Endometrium (tissue), 2 donors: ENCODE data around the gene SMIM33.
"Not testable (repeated sequence)": the region's sequence is repeated elsewhere in the genome, so short reads cannot be mapped to it uniquely, and the experiment has no call there.

Source experiments
- FAIRE-seq: peaks from 2 replicates; lab custom pipeline; 2012; peaks lifted over from hg19 to GRCh38; lab: Jason Lieb, UNC
- donor health status: control.
- donor health status: control.

Gene SMIM33

GRCh38 chr5:139482050-139482889, 11.5 kb downstream of the SMIM33 start, which contains the start of gene STING1:
Gene STING1, minus strand, starts transcription at chr5:139482758. Its CDS starts 1,054 bp downstream, at chr5:139481704.
- no peak for FAIRE-seq

- not testable (repeated sequence) for FAIRE-seq
Measured at GRCh38 chr5:139482890-139483208, 12.0 kb downstream of the SMIM33 start.

GRCh38 chr5:139486201-139486600, 15.4 kb downstream of the SMIM33 start:
- FAIRE-seq, result no peak

GRCh38 chr5:139488260-139488659, 17.5 kb downstream of the SMIM33 start:
- FAIRE-seq, result no peak

- FAIRE-seq, result no peak
Measured at GRCh38 chr5:139492700-139493192, 21.9 kb downstream of the SMIM33 start.

GRCh38 chr5:139494256-139494655, 23.5 kb downstream of the SMIM33 start:
- FAIRE-seq, result no peak

GRCh38 chr5:139494832-139495231, 24.0 kb downstream of the SMIM33 start:
- no peak for FAIRE-seq

DNA sequence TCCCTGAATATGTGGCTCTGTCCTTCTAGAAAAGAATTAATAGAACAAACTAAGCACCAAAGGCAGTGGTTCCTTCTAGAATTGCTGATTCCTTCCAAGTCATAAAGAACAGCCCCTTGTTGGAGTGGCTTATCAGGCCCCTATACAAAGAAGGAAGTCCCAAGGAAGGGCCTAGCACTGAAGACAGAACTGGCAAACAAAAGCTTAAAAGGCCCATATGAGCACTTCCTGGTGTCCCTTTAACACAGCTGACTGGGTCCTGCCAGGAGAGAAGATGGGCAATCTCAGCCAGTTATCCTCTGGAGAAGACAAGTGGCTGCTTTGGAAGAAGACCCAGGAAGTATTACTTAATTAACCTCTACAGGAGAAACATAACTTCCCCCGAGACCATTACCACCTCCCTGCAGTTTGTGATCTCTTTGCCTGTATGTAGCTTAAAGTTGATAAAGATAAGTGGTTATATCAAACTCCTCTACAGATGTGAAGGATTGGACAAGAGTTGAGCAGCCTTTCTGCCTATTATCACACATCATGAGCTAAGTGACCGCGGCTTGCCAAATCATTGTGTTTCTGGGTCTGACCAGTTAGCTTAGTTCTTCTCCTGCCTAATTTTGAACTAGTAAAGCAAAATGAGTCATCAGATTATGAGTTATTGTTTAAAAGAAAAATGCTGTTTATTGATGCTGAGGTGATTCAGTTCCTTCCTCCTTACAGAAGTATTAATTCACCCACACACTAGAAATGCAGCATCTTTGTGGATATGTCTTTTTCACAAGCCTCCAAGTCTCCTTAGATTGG, 25.0 kb downstream of the SMIM33 start:
- no peak for FAIRE-seq

GRCh38 chr5:139501381-139501780, 30.6 kb downstream of the SMIM33 start:
- FAIRE-seq, result no peak

- FAIRE-seq, result not testable (repeated sequence)
Measured at GRCh38 chr5:139503036-139503817, 32.4 kb downstream of the SMIM33 start.

- not testable (repeated sequence) for FAIRE-seq
Measured at GRCh38 chr5:139503879-139504278, 33.1 kb downstream of the SMIM33 start.

- FAIRE-seq, result not testable (repeated sequence)
Measured at GRCh38 chr5:139504722-139505121, 33.9 kb downstream of the SMIM33 start.

GRCh38 chr5:139512786-139513390, 42.1 kb downstream of the SMIM33 start:
- FAIRE-seq, result no peak

DNA sequence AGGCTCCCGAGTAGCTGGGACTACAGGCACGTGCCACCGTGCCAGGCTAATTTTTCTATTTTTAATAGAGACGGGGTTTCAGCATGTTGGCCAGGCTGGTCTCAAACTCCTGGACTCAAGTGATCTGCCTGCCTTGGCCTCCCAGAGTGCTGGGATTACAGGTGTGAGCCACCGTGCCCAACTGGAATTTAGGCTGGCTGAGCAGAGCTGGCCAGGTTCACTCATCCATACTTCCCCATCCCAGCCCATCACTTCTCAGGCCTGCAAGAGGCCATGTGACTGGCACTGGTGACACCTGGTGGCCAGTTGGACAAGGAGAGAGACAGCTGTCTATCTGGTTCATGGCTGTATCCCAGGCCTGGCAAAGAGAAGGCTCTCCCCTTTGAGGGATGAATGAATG, 42.6 kb downstream of the SMIM33 start:
- FAIRE-seq, result not testable (repeated sequence)

GRCh38 chr5:139513852-139514485, 43.2 kb downstream of the SMIM33 start:
- no peak for FAIRE-seq

- FAIRE-seq, result no peak
Measured at GRCh38 chr5:139514486-139514856, 43.7 kb downstream of the SMIM33 start.

GRCh38 chr5:139517683-139518564, 47.1 kb downstream of the SMIM33 start:
- FAIRE-seq, result no peak
